Lung (tissue), 12 donors: ENCODE data around the gene GALNT16. TPM values are rescaled to one million over a fixed set of nuclear protein-coding genes. Genes with fewer than 3 reads are reported as not detected.

Source experiments
- ATAC-seq: fragments of 200-7000 bp; cut with Tn5 transposase; one replicate; pipeline ENCODE4 v1.9.1; 2020; ENCODE audit warnings: moderate number of reproducible peaks; ENCODE audit not compliant: insufficient read depth, low FRiP score
- DNase-seq, 3 donors: peaks; one replicate each; pipeline ENCODE4 v3.0.0-alpha.2; 2013 to 2017
- H3K27ac ChIP-seq, 2 donors: one replicate each; pipeline ENCODE4 v1.5.1; 2013; ENCODE audit warnings: mild to moderate bottlenecking in 2 of 2, moderate library complexity in 2 of 2, control low read depth in 1 of 2, inconsistent platforms in 1 of 2, low read depth in 1 of 2, low read length in 1 of 2
- H3K27me3 ChIP-seq, 3 donors: one replicate each; pipeline ENCODE4 v1.5.1; 2013; ENCODE audit warnings: low read length in 2 of 3; ENCODE audit not compliant: control insufficient read depth in 3 of 3, insufficient read depth in 3 of 3
- H3K36me3 ChIP-seq, 4 donors: one replicate each; pipeline ENCODE4 v1.5.1; 2013; ENCODE audit warnings: low read length in 4 of 4, mild to moderate bottlenecking in 1 of 4, moderate library complexity in 1 of 4; ENCODE audit not compliant: control insufficient read depth in 4 of 4, insufficient read depth in 4 of 4
- H3K4me1 ChIP-seq, 5 donors: one replicate each; pipeline ENCODE4 v1.5.1; 2013; ENCODE audit warnings: low read length in 5 of 5, mild to moderate bottlenecking in 2 of 5, moderate library complexity in 1 of 5; ENCODE audit not compliant: control insufficient read depth in 5 of 5, insufficient read depth in 5 of 5
- H3K4me3 ChIP-seq: one replicate; pipeline ENCODE4 v1.5.1; 2013; ENCODE audit warnings: mild to moderate bottlenecking, control low read depth, moderate library complexity
- H3K9ac ChIP-seq, 2 donors: one replicate each; pipeline ENCODE4 v1.5.1; 2013; ENCODE audit warnings: low read length in 2 of 2, control low read depth in 1 of 2; ENCODE audit not compliant: insufficient read depth in 1 of 2
- H3K9me3 ChIP-seq, 4 donors: one replicate each; pipeline ENCODE4 v1.5.1; 2013; ENCODE audit warnings: low read length in 3 of 4, mild to moderate bottlenecking in 1 of 4, moderate library complexity in 1 of 4; ENCODE audit not compliant: control insufficient read depth in 4 of 4, insufficient read depth in 3 of 4
- CTCF ChIP-seq: IDR thresholded peaks from 2 replicates; pipeline ENCODE4 v1.5.1; 2012; ENCODE audit warnings: mild to moderate bottlenecking; ENCODE audit errors: control extremely low read depth, extremely low read depth
- WGBS, 2 donors: extraction: QIAGEN DNeasy Blood & Tissue Kit; methylation state at CpG; one replicate each; pipeline ENCODE4 v1.1.7; 2013; 5-methylcytosine and 5-hydroxymethylcytosine counted together
- polyA plus RNA-seq, 2 donors: library from polyadenylated mRNA; stranded (reverse); fragments of 200-250 nt; gene quantifications; one replicate each; pipeline ENCODE4 v1.2.1, GENCODE V29; 2013
- total RNA-seq, 2 donors: library from RNA; depleted of rRNA in 1 of 2; stranded (reverse); fragments of >200 nt in 1 of 2; gene quantifications; one replicate each; pipeline ENCODE4 v1.2.1, GENCODE V29; 2014 to 2021
- donor health status: control.
- donor health status: control.
- donor health status: Bipolar disorder and iron deficiency.
- donor health status: healthy.
- donor health status: DM: yes; HTN: yes; CAD: no.

The GALNT16 gene
- total and polyA plus RNA-seq, 4 donors, result 0.27 to 4.1 (median 1.4) TPM

- no peak overlapping the region for H3K9ac ChIP-seq
Observed at GRCh38 chr14:69366761-69367160, 106.8 kb downstream of the GALNT16 start.

GRCh38 chr14:69368381-69368780 lies 108.4 kb downstream of the GALNT16 start:
- no peak overlapping the region for H3K27ac ChIP-seq
- DNase-seq (no peak), ATAC-seq (no peak)
- peaks cover 0 to 3% (median 0%) of the 10 kb centered on the region in 4 donors for H3K36me3 ChIP-seq
- no peaks in the 10 kb centered on the region for H3K9me3 ChIP-seq
- H3K4me1 ChIP-seq, result no peaks in the 10 kb centered on the region
- 82 to 92% methylated on average over 1 of the region's 1 CpG for WGBS, 2 donors
- no peaks in the 10 kb centered on the region for H3K27me3 ChIP-seq
- TF ChIP-seq CTCF, result no peak
- no peak overlapping the region for H3K4me3 ChIP-seq
- H3K9ac ChIP-seq, result no peak overlapping the region

More at GRCh38 chr14:69366761-69367160, 106.8 kb downstream of the GALNT16 start:
- H3K27me3 ChIP-seq, result peaks cover 0 to 3% (median 0%) of the 10 kb centered on the region in 3 donors
- no peaks in the 10 kb centered on the region for H3K36me3 ChIP-seq
- no peaks in the 10 kb centered on the region for H3K9me3 ChIP-seq
- no peak for ATAC-seq
- no peak overlapping the region for H3K27ac ChIP-seq
- H3K4me3 ChIP-seq, result no peak overlapping the region
- no peak for TF ChIP-seq CTCF
- WGBS, 2 donors, result 96 to 97% methylated on average over 4 of the region's 4 CpGs
- no peak for DNase-seq
- H3K4me1 ChIP-seq, result no peaks in the 10 kb centered on the region

GRCh38 chr14:69370061-69370460 lies 110.1 kb downstream of the GALNT16 start:
- no peak overlapping the region for H3K4me3 ChIP-seq
- H3K4me1 ChIP-seq, result no peaks in the 10 kb centered on the region
- peaks cover 0 to 4% (median 0%) of the 10 kb centered on the region in 4 donors for H3K9me3 ChIP-seq
- peaks cover 0 to 5% (median 4%) of the 10 kb centered on the region in 4 donors for H3K36me3 ChIP-seq
- H3K9ac ChIP-seq, result no peak overlapping the region
- no peaks in the 10 kb centered on the region for H3K27me3 ChIP-seq
- DNase-seq (no peak), ATAC-seq (no peak)
- no peak for TF ChIP-seq CTCF
- WGBS, 2 donors, result 68 to 74% methylated on average over 5 of the region's 5 CpGs
- H3K27ac ChIP-seq, result no peak overlapping the region

GRCh38 chr14:69372146-69372545 lies 112.2 kb downstream of the GALNT16 start:
- ATAC-seq, result no peak
- no peak for TF ChIP-seq CTCF

More at GRCh38 chr14:69372146-69372545, 112.2 kb downstream of the GALNT16 start:
- no peak overlapping the region for H3K27ac ChIP-seq
- no peaks in the 10 kb centered on the region for H3K27me3 ChIP-seq
- H3K36me3 ChIP-seq, result peaks cover 9 to 22% (median 16%) of the 10 kb centered on the region in 4 donors
- WGBS, 2 donors, result 93 to 96% methylated on average over 3 of the region's 3 CpGs
- H3K4me1 ChIP-seq, result no peaks in the 10 kb centered on the region
- H3K9ac ChIP-seq, result no peak overlapping the region
- no peak for DNase-seq
- H3K4me3 ChIP-seq, result no peak overlapping the region
- peaks cover 0 to 10% (median 4%) of the 10 kb centered on the region in 4 donors for H3K9me3 ChIP-seq
